HepG2 (cell line): Measurements from ENCODE around the gene MINDY2. TPM values are rescaled to one million over a fixed set of nuclear protein-coding genes. Genes with fewer than 3 reads are reported as not detected.

Experiments
- EED ChIP-seq: sonication (generic); formaldehyde crosslinking; IDR thresholded peaks from 2 replicates; pipeline ENCODE4 v1.5.0; 2020; ENCODE audit warnings: mild to moderate bottlenecking, missing genetic modification reagents
- HES4 ChIP-seq: sonication (generic); formaldehyde crosslinking; IDR thresholded peaks from 2 replicates; pipeline ENCODE4 v1.9.0; 2021; ENCODE audit warnings: mild to moderate bottlenecking, missing genetic modification reagents, borderline replicate concordance
- HNRNPK ChIP-seq: fragments of 200-400 bp; formaldehyde crosslinking; IDR thresholded peaks from 2 replicates; pipeline ENCODE4 v1.6.1; 2018; ENCODE audit warnings: low read length, low read depth, moderate library complexity, mild to moderate bottlenecking; ENCODE audit not compliant: poor library complexity, severe bottlenecking
- KAT8 ChIP-seq: IDR thresholded peaks from 2 replicates; pipeline ENCODE4 v1.6.1; 2016; ENCODE audit warnings: missing genetic modification reagents, missing compliant biosample characterization
- KDM1A ChIP-seq: IDR thresholded peaks from 2 replicates; pipeline ENCODE4 v1.6.1; 2016; ENCODE audit warnings: missing compliant biosample characterization
- KDM4B ChIP-seq: sonication (generic); formaldehyde crosslinking; IDR thresholded peaks from 2 replicates; pipeline ENCODE4 v1.4.0; 2020; ENCODE audit warnings: missing genetic modification reagents
- MEIS2 ChIP-seq: sonication (generic); formaldehyde crosslinking; IDR thresholded peaks from 2 replicates; pipeline ENCODE4 v1.9.0; 2021; ENCODE audit warnings: mild to moderate bottlenecking, missing genetic modification reagents
- MTA1 ChIP-seq: sonication (generic); formaldehyde crosslinking; IDR thresholded peaks from 2 replicates; pipeline ENCODE4 v1.4.0; 2020; ENCODE audit warnings: missing genetic modification reagents, mild to moderate bottlenecking, borderline replicate concordance
- NCOA2 ChIP-seq: sonication (generic); formaldehyde crosslinking; IDR thresholded peaks from 2 replicates; pipeline ENCODE4 v1.8.0; 2022; ENCODE audit warnings: inconsistent platforms
- NFE2L1 ChIP-seq: sonication (generic); formaldehyde crosslinking; IDR thresholded peaks from 2 replicates; pipeline ENCODE4 v1.4.0; 2020; ENCODE audit warnings: missing genetic modification reagents, mild to moderate bottlenecking, borderline replicate concordance
- PLRG1 ChIP-seq: fragments of 450-650 bp; conservative IDR thresholded peaks from 2 replicates; pipeline ENCODE4 v1.6.1; 2016
- SMARCE1 ChIP-seq: fragments of 450-650 bp; IDR thresholded peaks from 2 replicates; pipeline ENCODE4 v1.6.1; 2017; ENCODE audit warnings: borderline replicate concordance
- U2AF1 ChIP-seq: fragments of 200-400 bp; formaldehyde crosslinking; optimal IDR thresholded peaks from 2 replicates; pipeline ENCODE3; 2017; ENCODE audit warnings: mild to moderate bottlenecking, low read depth, low read length
- ZFX ChIP-seq: sonication (generic); formaldehyde crosslinking; IDR thresholded peaks from 2 replicates; pipeline ENCODE4 v1.4.0; 2020; ENCODE audit warnings: mild to moderate bottlenecking, low read depth, missing genetic modification reagents, moderate library complexity
- ZKSCAN5 ChIP-seq: sonication (generic); formaldehyde crosslinking; IDR thresholded peaks from 2 replicates; pipeline ENCODE4 v1.5.1; 2020; ENCODE audit warnings: mild to moderate bottlenecking, missing genetic modification reagents
- ZNF12 ChIP-seq: sonication (generic); formaldehyde crosslinking; IDR thresholded peaks from 2 replicates; pipeline ENCODE4 v1.5.0; 2020; ENCODE audit warnings: missing genetic modification reagents
- ZNF326 ChIP-seq: sonication (generic); formaldehyde crosslinking; IDR thresholded peaks from 2 replicates; pipeline ENCODE4 v1.4.0; 2020; ENCODE audit warnings: missing genetic modification reagents, borderline replicate concordance
- ZNF430 ChIP-seq: sonication (generic); formaldehyde crosslinking; IDR thresholded peaks from 2 replicates; pipeline ENCODE4 v1.9.0; 2021; ENCODE audit warnings: mild to moderate bottlenecking, missing genetic modification reagents
- polyA plus RNA-seq, 8 experiments: library from polyadenylated mRNA; depleted of rRNA in 3 of 8; stranded (reverse) in 7 of 8; unstranded in 1 of 8; fragments of >200 nt; fragmentation: Illumina TruSeq in 4 of 8; extraction: Trizol in 4 of 8; gene quantifications; 2 replicates each; pipeline versions ENCODE4 v1.2.1 to v1.2.3, GENCODE V29; 2011 to 2016; ENCODE audit warnings: low read depth in 4 of 8, missing spikeins in 1 of 8, mixed read lengths in 1 of 8; ENCODE audit not compliant: insufficient read depth in 1 of 8
- total RNA-seq, 5 experiments: library from RNA; depleted of rRNA; stranded (reverse); fragments of >200 nt; fragmentation: Illumina TruSeq; extraction: Trizol; gene quantifications; 2 replicates each; pipeline ENCODE4 v1.2.3, GENCODE V29; 2016; ENCODE audit warnings: low read depth in 1 of 5
- TF ChIP-seq, protein P1 (sequence below): sonication (generic); formaldehyde crosslinking; IDR thresholded peaks from 2 replicates; pipeline ENCODE4 v1.5.0; 2020; ENCODE audit warnings: missing genetic modification reagents
- TF ChIP-seq, protein P2 (sequence below): IDR thresholded peaks from 2 replicates; pipeline ENCODE4 v1.6.1; 2012; ENCODE audit warnings: inconsistent platforms
- TF ChIP-seq, protein P3 (sequence below): sonication (generic); formaldehyde crosslinking; IDR thresholded peaks from 2 replicates; pipeline ENCODE4 v1.4.0; 2020; ENCODE audit warnings: mild to moderate bottlenecking, missing genetic modification reagents
- TF ChIP-seq, protein P4 (sequence below): sonication (generic); formaldehyde crosslinking; IDR thresholded peaks from 2 replicates; pipeline ENCODE4 v1.4.0; 2020; ENCODE audit warnings: mild to moderate bottlenecking, missing genetic modification reagents, borderline replicate concordance

Gene MINDY2
- total and polyA plus RNA-seq, 2 of the 13 experiments (the other 11 are each of a cell fraction or from before 2014, with no cell fraction given), result 7.2 to 12.6 TPM

DNA sequence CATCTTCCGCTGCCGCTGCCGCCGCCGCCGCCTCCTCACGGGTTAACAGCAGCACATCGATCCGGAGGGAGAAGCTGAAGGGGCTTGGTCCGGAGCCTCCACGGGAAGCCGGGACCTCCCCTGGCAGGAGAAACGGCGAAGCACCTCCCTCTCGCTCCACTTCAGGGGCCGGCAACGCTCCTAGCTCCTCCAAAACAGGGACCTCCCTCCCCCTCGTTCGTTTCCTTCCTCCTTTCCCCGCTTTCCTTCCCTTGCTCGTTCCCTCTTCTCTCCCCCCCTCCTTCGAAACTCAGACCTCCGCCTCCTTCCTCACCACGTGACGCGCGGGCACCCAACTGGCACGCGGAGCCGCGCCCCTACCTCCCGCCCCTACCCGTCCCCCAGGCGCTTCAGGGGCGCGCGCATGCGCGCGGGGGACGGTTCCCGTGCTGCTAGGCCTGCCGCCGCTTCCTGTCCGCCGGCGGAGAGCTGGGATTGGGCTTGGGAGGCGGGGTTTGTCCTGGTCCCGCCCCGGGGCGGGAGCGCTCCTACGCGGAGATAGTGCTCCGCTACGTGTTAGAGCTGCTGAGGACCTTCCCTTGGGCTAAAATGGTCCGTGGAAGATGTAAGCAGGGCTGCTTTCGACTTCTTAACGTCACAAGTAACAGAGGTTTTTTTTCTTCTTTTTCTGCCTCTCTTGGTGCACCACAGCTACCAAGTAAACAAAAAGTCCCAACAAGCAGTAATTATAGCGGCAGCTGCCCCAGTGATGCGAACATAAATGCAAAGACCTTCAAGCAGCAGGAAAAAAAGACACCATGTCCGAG, 21.4 kb upstream of the MINDY2 start, which contains the start of gene ADAM10 (continued):
- no peak for TF ChIP-seq NFE2L1 (CRISPR knock-in tag)
- no peak for TF ChIP-seq EED (CRISPR knock-in tag)
- TF ChIP-seq ZFX (CRISPR knock-in tag), result 0 out of 2 replicates have a peak, but pooled peaks have one; percentile 38
- TF ChIP-seq SMARCE1, result no peak
- TF ChIP-seq KDM4B (CRISPR knock-in tag), result peak; percentile 22; the same call in 1 of the 2 replicates
- TF ChIP-seq U2AF1, result no peak
- TF ChIP-seq MTA1, result no peak
- TF ChIP-seq ZNF12 (CRISPR knock-in tag), result no peak
- TF ChIP-seq, protein P1, sequence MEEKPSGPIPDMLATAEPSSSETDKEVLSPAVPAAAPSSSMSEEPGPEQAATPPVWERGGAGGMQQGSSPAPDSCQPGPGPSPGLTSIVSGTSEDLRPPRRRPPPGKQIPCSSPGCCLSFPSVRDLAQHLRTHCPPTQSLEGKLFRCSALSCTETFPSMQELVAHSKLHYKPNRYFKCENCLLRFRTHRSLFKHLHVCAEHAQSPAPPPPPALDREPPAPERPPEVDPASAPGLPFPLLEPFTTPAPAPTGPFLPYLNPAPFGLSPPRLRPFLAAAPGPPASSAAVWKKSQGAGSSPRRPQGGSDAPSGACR, result no peak
- TF ChIP-seq PLRG1, result no peak
- TF ChIP-seq KAT8 (CRISPR knock-in tag), result peak; percentile 17
- no peak for TF ChIP-seq KDM1A (CRISPR knock-in tag)
- TF ChIP-seq MEIS2 (CRISPR knock-in tag), result 0 out of 2 replicates have a peak, but pooled peaks have one; percentile 14
- TF ChIP-seq HES4 (CRISPR knock-in tag), result no peak
- TF ChIP-seq ZKSCAN5 (CRISPR knock-in tag), result no peak
- TF ChIP-seq, protein P2, sequence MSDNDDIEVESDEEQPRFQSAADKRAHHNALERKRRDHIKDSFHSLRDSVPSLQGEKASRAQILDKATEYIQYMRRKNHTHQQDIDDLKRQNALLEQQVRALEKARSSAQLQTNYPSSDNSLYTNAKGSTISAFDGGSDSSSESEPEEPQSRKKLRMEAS, result peak; percentile 73; the same call in 1 of the 2 replicates
- TF ChIP-seq ZNF326 (CRISPR knock-in tag), result no peak
- TF ChIP-seq, protein P3, sequence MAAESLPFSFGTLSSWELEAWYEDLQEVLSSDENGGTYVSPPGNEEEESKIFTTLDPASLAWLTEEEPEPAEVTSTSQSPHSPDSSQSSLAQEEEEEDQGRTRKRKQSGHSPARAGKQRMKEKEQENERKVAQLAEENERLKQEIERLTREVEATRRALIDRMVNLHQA (CRISPR knock-in tag), result no peak
- peak; percentile 82 for TF ChIP-seq ZNF430 (CRISPR knock-in tag)
- TF ChIP-seq HNRNPK, result peak; percentile 95
- TF ChIP-seq NCOA2, result no peak
- TF ChIP-seq, protein P4, sequence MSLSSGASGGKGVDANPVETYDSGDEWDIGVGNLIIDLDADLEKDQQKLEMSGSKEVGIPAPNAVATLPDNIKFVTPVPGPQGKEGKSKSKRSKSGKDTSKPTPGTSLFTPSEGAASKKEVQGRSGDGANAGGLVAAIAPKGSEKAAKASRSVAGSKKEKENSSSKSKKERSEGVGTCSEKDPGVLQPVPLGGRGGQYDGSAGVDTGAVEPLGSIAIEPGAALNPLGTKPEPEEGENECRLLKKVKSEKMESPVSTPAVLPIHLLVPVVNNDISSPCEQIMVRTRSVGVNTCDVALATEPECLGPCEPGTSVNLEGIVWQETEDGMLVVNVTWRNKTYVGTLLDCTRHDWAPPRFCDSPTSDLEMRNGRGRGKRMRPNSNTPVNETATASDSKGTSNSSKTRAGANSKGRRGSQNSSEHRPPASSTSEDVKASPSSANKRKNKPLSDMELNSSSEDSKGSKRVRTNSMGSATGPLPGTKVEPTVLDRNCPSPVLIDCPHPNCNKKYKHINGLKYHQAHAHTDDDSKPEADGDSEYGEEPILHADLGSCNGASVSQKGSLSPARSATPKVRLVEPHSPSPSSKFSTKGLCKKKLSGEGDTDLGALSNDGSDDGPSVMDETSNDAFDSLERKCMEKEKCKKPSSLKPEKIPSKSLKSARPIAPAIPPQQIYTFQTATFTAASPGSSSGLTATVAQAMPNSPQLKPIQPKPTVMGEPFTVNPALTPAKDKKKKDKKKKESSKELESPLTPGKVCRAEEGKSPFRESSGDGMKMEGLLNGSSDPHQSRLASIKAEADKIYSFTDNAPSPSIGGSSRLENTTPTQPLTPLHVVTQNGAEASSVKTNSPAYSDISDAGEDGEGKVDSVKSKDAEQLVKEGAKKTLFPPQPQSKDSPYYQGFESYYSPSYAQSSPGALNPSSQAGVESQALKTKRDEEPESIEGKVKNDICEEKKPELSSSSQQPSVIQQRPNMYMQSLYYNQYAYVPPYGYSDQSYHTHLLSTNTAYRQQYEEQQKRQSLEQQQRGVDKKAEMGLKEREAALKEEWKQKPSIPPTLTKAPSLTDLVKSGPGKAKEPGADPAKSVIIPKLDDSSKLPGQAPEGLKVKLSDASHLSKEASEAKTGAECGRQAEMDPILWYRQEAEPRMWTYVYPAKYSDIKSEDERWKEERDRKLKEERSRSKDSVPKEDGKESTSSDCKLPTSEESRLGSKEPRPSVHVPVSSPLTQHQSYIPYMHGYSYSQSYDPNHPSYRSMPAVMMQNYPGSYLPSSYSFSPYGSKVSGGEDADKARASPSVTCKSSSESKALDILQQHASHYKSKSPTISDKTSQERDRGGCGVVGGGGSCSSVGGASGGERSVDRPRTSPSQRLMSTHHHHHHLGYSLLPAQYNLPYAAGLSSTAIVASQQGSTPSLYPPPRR (CRISPR knock-in tag), result no peak
